GM19239 (cell line): ENCODE data around the gene PIEZO1.
A peak's percentile ranks its signal among the peaks of the same experiment; 100 is the strongest.

Source experiments
- DNase-seq: peaks from one replicate; pipeline ENCODE4 v3.0.0; 2011; ENCODE audit warnings: low spot score; ENCODE audit not compliant: insufficient read length
- FAIRE-seq: peaks from 2 replicates; lab custom pipeline; 2011; peaks lifted over from hg19 to GRCh38; lab: Jason Lieb, UNC

The PIEZO1 gene

DNA sequence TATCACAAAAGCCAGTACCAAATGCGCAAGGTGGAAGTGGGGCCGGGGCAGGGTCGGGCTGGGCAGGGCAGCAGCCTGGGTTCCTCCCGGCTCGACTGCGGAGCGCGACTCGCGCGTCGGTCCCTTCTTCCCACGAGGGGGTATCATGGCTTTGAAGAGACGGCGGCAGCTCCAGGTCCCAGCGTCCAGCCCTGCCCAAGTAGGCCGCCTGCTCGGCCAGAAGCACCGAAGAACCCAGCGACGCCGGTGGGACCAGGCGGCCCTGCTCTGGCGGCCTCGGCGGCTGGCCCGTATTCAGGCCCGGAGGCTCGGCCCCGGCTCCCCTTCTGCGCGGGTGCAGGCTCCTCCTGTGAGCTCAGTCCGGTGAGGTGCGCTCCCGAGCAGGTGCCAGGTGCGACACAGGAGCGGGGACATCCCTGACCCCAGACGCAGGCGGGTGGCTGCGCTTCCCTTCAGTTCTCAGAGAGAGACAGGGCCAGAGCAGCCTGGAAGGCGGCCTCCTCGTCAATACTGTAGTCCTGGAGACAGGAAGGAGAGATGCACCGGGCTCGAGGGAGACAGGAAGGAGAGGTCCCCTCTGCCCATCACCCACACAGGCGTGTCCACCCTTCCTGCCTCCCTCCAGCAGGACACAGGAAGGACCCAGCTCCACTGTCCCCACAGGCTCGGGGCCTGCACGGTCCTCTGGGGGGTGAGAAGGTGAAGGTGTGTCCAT is 87.7 kb downstream of the PIEZO1 start:
- FAIRE-seq (no peak), DNase-seq (no peak)

DNA sequence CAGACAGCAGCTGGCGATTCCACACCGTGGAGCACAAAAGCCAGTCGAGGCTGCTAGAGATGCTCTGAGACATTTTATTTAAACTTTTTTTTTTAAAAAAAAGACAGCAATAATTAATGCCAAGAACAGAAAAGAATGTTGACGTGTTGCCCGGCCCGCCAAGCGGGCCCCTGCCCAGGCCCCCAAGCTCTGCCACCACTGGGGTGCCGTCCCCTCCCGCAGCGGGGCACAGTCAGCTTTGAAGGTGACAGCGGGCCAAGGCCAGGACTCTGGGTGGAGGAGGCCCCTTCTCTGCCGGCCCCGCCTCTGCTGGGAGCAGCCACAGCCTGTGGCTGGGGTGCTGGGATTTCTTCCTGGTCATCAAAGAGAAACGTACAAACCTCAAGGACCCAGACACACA is 88.6 kb downstream of the PIEZO1 start:
- DNase-seq = no peak
- FAIRE-seq = no peak

DNA sequence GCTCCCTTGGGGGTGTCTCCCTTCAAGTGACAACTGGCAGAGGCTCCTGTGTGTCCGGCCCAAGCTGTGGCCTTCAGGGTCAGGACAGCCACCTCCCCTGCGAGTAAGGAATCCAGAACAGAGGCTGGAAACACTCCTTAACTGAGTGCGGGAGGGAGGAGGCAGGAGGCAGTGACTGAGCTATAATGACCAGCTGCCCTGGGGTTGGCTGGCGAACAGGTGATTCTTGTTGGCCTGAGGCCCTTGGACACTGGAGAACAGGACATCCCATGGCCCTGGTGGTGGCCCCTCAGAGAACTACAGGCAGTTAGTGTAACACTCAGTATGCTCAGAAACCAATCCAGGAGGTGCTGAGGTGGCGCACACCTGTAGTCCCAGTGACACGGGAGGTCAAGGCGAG is 89.3 kb downstream of the PIEZO1 start:
- no peak for FAIRE-seq

DNA sequence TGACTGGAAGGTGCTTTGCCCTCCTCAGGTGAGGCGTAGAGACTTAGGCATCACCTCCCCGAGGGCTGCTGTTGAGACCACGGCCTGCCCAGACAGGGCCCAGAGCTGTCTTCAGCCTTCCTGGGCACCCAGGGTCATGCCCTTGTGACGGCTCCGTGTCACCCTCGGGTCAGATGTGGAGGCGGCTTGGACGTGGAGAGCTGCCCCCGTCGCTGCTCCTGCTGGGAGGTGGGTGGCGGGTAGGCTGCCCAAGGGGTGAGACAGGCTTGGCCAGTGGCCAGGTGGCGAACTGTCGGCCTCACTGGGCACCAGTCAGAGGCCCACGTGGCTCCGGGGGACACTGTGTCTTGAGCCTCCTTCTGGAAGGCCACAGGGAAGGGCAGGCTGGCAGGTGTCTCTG is 89.8 kb downstream of the PIEZO1 start:
- FAIRE-seq (no peak), DNase-seq (no peak)

More for the DNA sequence above, 89.3 kb downstream of the PIEZO1 start:
- no peak for DNase-seq

DNA sequence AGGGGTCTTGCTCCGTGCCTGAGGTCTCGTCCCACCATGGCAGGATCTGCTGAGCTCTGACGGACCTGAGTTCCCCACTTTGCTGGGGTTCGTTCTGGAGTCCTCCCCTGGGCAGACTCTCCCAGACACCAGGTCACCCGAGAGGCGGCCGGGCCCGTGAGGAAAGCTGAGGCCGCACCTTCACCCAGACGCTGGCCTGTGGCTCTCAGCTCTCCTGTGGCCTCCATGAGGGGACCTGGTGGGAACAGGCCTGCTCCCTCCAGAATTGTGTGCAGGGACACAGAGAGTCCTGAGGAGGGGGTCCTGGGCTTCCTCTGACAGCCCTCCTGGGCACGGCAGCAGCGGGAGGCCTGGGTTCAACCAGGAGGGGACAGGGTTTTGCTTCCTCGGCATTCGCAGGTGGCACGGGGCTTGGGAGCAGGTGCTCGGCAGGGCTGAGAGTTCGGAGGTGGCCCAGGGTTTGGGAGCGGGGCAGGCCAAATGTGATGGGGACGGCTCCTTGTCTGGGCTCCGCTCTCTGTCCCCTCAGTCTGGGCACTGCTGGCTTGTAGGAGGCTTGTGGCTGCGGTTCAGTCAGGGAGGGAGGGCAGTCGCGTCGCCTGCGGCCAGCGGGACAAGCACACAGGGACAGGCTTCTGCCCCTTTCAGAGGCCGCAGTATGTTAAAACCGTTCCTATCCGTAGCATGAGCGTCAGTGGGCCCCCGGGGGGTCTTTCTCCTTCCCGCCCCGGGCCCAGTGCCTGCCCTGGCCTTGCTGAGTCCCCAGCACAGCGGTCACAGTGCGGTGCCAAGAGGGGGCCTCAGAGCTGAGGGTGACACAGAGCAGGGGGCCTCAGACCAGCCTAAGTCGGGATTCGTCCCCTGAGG is 90.6 kb downstream of the PIEZO1 start:
- FAIRE-seq (no peak), DNase-seq (no peak)

DNA sequence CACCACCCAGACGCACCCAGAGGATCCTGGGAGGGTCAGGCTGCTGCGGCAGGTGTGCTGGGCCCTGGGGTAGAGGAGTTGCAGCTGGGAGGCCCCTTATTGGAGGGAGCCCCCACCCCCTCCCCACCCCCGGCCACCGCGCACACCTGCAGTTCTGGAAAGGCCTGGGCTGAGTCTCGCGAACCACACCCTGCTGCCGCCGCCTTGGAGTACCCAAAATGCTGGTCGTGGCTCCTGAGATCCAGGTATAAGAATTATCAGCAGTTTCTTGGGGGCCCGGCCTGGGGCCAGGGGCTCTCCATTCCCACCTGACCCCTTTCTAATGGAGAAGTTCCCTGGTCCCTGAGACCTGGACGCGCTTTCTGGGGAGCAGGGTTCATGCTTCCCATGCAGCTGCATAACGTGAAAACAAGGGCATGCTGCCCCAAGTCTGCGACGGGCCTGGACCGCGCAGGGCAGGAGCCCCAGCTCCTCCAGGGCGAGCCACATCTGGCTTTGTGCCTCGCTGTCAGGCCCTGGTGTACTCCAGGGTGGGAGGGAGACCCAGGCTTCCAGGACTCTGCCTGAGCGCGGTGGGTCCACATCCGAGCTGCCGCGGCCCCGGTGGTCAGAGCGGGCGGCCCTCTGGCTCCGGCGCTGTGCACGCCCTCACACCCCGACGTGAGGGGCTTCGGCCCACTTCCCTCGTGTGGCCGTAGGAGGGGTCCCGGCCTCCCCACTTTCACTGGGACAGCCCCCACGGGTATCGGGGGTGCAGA is 91.4 kb downstream of the PIEZO1 start:
- FAIRE-seq (no peak), DNase-seq (no peak)

DNA sequence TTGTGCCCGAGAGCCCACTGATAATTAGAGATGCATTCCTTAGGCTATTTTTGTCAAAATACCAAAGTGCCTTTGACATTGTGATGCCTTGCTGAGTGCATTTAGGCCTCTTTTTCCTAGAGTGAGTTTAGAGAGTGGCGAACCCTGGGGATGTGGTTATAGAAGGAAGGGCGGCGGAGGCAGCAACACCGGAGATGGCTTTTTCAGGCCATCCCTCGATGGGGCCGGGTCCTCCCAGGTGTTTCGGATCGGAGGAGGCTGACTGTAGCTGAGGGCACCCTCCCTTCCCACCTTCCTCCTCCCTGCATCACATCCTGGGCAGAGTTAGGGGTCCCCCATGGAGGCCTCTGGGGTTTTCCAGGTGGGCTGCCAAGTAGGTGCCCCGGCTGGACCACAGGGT is 92.2 kb downstream of the PIEZO1 start:
- DNase-seq = no peak
- no peak for FAIRE-seq

DNA sequence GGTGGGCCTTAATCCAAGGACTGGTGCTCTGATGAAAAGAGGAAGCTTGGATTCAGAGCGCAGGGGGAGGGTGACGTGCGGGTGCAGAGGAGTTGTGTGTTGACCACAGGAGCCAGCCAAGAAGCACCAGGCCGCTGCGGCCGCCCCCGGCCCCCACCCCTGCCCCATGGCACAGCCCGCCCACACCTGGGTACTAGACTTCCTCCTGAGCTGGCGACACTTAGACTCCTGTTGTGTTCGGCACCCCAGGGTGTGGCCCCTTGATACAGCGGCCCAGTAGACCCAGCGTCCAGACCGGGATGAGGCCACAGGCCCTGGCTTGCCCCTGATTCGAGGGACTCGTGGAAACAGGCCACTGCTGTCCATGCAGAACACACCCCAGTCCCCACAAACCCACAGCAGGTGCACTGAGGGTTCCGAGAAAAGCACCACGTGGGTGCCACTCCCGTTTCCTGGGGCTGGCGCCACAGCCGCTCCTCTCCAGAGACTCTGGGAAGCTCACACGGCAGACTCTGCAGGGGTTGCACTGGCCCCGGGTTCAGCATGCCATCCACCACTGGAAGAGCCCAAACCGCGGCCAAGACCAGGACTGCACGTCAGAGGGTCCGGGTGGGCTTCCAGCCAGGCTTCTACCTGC is 93.0 kb downstream of the PIEZO1 start:
- no peak for FAIRE-seq
- no peak for DNase-seq

DNA sequence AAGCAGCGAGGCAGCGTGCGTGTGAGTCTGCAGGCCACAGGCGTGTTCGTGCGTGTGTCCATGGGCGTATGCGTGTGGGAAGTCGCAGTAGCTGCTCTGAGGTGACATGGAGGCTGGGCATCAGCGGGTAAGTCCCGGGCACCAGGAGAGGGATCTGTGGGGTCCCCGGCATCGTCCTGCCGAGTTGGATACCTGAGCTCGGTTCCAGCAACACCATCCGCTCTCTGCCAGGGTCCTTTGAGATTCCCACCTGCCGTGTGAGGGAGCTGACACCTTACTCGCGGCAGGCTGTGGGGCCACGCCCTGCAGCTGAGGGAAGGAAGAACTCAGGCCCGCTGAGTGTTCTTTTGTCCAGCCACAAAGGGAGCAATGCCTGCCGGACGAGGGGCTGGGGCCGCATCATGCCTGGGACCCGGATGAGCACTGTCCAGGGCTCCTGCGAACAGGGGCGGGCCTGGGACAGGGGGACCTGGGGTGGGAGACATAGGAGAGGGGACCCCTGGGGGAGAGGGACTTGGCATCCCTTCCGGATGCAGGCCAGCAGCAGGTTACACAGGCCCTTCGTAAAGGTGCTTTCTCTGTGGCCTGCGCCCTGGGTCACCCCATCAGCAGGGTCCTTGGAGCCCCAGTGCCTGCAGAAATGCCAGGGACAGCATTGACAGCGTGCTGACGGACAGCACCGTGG is 93.7 kb downstream of the PIEZO1 start:
- FAIRE-seq (no peak), DNase-seq (no peak)

DNA sequence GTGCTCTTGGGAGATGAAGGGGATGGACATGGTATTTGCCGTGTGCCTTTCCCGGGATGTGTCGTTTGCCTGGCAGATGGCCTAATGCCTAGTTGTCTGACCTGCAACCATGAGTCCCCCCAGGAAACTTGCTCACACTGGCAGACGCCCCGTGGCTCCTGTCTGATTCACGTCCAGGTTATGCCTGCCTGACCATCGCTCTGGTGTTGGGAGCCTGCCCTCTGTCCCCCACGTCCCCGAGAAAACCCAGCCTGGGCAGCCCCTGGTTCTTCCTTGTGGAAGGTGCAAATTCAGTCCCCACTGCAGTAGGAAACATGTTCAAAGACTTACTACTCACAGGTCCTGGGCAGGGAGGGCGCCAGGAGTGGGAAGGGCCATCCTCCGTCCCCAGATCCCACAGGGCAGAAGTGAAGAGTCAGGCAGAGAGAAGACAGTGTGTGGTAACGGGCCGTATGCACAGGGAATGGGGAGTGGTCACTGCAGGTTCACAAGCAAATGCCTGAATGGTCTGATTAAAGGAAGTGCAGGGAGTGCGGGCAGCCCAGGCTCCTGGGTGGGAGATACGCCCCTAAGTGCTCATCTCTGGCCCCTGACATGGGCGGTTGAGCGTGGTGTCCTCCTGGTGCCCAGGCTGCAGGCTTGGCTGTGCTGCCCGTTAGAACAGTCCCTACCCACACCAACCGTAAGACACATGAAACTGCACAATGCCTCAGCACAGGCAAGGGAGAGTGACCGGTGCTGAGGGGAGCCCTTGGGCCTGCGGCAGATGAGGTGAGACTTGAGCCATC is 94.5 kb downstream of the PIEZO1 start:
- no peak for FAIRE-seq
- DNase-seq = no peak

DNA sequence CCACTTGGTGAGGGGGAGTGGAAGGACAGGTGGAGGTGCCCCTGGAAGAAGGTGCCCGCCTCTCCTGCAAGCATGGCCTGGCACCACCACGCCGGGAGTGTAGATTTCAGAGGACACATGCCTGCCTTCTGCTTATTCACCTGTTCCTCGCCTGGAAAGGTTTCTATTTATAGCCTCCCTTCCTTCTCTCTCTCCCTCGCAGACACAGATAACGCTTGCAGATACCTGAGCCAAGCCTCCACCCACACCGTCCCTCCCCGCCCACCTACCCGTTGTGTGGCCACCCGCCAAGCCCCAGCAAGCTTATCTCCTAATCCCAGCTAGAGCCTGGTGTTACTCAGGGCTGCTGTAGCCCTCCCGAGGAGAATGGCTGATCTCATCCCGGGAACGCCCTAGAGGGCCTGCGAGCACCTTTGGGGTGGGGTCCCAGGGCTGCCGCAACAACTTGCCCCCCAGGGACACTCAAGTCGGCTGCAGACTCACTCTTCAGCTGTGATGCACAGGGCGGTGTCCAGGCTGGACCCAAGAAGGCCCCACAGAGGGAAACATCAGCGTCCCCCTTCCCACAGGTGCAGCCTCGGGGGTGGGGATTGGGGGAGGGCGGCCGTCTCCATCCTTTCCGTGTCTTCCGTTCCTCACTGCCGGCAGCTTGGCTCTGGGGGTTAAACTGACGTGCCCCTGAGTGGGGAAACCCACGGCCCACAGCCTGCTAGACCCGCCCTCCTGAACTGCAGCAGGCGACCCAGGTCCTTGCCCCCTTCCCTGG is 96.8 kb downstream of the PIEZO1 start:
- FAIRE-seq (no peak), DNase-seq (no peak)

DNA sequence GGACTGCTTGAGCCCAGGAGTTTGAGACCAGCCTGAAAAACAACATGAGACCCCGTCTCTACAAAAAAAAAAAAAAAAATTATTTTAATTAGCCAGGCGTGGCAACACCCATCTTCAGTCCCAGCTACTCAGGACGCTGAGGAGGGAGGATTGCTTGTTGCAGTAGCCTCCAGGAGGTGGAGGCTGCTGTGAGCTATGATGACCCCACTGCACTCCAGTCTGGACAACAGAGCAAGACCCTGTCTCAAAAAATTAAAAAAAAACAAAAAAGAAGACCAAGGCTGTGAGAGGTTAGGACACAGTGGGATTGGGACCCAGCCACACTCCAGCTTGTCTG is 97.4 kb downstream of the PIEZO1 start:
- DNase-seq (no peak), FAIRE-seq (no peak)

DNA sequence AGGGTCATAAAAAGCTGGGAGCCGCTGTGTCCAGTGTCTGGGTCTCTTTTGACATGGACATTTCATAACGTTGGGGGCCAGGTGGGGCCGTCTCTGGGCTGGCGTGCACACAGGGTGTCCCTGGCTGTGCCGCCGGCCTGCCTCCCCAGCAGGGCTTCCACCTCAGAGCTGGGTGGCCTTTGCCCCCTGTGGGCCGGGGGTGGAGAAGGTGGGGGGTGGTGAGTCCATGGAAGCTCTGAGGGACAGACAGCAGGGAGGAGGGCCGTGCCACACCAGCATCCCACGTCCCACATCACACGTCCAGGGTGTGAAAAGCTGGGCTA is 97.8 kb downstream of the PIEZO1 start:
- DNase-seq (no peak), FAIRE-seq (no peak)

DNA sequence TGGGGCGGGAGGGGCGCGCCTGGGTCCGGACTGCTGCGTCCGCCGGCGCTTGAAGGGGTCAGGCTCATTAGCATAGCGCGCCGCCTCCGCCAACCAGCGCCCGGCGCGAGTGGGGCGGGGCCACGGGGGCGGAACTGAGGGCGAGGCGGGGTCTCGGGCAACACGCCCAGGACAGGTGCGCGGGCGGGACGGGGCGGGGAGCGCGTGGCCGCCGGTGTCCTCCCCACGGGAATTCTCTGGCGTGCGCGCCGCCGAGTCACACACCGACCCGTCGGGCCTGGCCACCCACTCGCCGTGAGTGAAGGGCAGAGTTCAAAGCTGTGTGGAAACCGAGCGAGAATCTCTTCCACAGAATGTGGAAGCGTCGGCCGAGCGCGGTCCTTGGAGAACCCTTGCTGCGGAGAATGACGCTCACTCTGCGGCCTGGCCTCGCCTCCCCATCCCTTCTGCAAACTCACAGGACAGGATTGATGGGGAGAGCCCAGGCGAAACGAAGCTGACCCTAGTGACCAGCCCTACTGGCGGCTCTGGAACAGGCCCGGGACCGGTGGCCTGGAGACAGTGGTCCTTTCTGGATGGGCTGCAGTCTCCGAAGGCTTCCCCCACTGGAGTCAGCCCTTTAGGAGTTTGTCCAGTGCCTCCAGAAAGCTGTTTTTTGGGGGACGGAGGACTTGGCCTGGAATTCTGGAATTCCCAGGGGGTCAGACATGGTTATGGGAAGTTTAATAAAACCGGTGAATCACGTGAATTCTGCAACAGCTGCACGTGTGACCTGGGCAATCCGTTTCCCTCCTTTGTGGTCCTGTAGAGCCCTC is 98.4 kb downstream of the PIEZO1 start, which contains the start of gene SNAI3:
TSS of gene SNAI3 (minus strand) at position 69 of the 815 bp plus-strand sequence. CDS start 101 bp downstream, outside the sequence.
- FAIRE-seq (peak; percentile 77), DNase-seq (peak; percentile 95)

DNA sequence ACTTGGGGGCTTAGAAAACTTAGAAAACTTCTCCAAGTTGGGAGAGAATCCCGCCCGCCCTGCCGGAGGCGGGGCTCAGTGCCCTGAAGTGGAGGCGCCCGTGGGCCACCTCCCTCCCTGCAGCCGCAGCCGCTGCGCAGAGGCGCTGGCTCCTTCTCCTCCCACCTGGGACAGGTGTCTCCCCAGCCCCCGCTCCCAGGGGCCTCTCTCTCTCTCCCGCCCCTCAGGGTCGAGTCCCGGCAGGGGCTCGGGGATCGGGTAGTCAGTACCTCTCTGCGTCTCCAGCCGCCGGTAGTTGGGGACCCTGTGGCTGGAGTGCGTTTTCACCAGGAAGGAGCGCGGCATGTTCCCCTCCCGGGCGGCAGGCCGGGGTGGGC is 99.0 kb downstream of the PIEZO1 start:
- FAIRE-seq (no peak), DNase-seq (no peak)

DNA sequence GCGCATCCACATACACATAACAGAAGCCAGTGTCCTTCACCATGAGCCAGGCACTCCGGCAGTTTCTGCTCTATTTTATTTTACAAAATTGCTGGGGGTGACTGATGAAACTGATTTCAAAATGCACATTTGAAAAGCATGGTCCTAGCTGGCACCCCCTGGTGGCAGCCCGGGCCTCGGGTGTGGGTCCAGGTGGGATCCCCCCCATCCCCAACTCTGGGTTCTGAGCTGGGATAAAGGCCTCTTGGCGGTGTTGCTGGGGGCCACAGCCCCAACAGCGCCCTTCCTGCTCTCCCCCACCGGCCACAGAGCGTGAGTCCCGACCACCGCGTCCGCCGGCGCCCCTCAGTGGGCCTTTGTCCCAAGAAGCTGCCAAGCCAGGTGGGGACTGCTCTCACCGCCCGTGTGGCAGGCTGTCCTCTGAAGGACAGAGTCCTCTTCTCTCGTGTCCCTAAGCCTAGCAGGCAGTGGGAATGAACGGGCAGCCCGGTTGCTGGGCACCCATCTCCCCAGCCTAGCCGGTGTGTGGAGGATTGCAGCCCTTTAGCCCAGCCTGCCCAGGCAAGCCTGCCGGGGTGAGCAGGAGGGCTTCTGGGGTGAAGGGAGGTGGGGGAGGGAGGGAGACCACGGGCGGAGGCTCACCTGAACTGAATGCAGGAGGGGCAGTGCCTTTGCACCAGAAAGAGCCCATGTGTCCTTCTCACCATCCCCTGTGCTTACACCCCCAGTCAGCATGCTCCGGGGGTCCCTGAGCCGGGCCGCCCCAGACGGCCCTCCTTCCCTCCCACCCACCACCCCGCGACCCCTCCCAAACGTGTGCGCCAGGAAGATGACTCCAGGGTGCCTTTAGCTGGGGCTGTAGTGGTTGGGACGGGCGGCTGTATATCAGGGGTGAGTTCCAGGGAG is 99.6 kb downstream of the PIEZO1 start:
- DNase-seq (no peak), FAIRE-seq (no peak)
